NCI-H526 (cell line): ENCODE results near the gene SENP1.

Experiments
- DNase-seq, 2 experiments: peaks; one replicate each; lab custom pipeline; 2025; lab: John Stamatoyannopoulos, UW

SENP1 gene

GRCh38 chr12:48036818-48037217, 69.1 kb downstream of the SENP1 start:
- DNase-seq: no peak

DNA sequence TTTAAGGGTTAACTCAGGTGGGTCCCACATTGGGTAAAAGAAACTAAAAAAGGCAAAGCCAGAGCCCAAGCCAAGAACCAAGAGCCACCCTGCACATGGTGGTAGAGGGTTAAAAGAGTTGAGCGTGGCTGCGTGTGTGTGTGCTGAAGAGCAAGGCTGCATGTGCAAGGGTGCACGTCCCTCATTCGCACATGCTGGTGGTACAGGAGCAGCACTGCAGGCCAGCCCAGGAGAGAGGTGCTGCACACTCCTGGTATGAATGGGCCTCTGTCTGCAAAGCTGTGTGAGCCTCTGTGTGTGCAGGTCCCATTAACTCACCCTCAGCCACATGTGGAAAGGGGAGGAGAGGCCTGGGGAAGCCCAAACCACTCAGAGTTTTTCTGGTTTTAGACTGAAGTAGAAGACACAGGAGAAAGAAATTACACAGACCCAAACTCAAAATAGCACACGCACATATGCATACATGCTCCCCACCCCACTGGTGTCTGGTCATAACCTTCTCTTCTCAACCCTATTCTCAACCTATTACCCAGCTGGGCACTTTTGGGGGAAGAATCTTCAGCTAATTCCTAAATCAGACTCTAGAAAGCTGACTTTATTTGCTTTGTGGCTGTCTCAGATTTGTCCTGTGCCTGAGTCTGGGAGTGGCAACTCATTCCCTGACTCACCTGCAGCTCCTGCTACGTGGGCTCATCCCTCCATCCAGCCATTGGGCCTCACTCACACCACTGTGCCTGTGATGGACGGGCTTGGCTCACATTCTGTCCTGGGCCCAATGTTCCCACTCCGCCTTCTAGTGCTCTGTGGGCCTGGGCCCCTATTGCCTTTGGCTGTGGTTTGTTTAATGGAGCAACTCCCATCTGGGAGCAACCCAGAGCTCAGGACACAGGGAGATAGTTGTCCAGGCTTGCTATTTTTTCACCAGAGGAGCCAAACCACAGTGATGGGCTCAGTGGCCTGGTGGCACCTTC, 70.8 kb downstream of the SENP1 start:
- DNase-seq: peak in 1 of 2 experiments; percentile 24

- DNase-seq: no peak
Observed at GRCh38 chr12:48033451-48033850, 72.4 kb downstream of the SENP1 start.

DNA sequence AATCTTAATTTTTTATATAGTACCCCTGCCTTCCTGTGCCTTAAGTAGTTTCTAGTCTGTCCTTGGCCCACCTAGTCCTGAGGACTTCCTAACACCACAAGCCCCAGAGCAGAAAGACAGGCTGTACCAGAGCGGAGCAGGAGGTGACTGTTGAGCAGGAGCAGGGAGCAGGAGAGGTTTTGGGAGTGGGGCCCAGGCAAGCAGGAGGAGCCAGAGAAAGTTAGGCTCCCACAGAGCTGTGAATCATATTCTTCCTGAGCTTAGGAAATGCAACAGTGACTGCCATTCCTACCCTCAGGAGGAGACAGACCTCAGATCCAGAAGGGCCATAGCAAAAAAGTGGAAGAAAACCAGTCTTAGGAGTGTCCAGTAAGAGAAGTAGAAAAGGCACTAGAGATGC, 73.3 kb downstream of the SENP1 start:
- DNase-seq: no peak

DNA sequence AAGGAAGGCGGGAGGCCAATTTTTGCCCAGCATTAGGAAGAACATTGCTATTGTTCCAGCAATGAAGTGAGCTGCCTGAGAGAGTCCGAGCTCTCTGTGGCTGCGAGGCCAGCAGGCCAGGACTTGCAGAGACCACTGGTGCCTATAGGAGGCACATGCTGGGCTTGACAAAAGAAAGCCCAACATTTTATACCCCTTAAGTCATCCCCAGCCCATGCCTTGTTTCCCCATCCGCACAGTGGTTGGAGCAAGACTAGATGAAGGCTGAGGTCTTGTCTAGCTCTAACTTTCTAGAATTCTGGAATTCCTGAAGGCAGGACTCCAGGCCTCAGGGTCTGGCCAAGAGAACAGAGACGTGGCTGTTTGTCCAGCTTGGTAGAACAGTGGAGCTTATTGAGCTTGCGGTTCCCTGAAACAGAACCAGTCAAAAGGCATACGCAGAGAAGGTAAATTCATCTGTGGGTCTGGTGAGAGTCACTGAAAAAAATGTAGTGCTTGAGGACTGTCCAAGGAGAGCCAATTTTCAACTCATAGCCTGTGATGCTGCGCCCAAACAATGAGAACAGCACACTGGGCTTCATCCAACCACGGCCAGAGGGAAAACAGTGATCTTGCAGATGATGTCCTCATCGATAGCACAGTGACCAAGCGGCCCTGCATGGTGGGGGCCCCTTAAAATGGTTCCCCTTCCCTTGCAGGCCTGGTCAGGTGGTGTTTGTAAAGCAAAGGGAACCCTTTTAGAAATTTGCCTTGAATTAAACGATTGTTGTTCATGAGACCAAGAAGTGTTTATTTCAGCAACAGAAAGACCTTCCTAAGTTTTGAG, 74.5 kb downstream of the SENP1 start:
- no peak for DNase-seq

- DNase-seq: peak in 1 of 2 experiments; percentile 17
Observed at GRCh38 chr12:48030173-48030650, 75.7 kb downstream of the SENP1 start.

- DNase-seq: peak; percentile 50 to 55
Observed at GRCh38 chr12:48029491-48030172, 76.2 kb downstream of the SENP1 start.

GRCh38 chr12:48028541-48029431, 77.1 kb downstream of the SENP1 start:
- no peak for DNase-seq

DNA sequence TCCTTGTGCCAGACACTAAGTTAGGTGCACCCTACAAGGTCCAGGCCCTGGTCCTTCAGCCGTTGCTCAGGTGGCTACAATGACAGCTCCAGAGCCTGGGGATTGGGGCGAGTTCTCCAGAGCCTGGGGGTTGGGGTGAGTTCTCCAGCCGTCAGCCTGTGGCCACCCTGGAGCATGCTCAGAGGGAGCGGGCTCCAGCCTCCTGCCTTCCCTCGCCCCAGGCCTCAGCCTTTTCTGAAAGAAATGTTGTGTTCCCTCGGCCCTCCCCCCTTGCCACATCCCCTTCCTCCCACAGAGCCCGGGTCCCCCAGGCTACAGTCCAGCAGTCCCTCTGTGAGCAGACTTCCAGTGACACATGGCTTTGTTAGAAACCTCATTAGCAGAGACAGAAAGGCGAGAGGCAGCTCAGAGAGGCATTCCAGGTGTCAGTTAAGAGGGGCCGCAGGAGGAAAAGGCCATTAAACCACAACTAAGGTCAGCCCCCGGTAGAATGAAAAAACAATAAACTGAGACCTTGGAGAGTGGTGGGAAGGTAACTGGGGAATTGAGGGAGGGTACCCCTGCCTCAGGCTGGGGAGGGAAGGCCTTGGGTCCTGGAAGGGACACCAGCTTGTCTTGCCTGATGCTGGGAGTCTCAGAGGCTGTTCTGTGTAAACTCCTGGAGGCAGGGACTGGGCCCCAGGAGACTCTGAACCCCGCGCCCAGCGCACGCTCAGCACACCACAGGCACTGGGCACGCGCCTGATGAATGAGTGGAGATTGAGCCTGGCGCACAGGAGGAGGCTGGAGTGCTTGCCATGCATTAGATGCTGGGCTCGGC, 78.5 kb downstream of the SENP1 start:
- DNase-seq: no peak

DNA sequence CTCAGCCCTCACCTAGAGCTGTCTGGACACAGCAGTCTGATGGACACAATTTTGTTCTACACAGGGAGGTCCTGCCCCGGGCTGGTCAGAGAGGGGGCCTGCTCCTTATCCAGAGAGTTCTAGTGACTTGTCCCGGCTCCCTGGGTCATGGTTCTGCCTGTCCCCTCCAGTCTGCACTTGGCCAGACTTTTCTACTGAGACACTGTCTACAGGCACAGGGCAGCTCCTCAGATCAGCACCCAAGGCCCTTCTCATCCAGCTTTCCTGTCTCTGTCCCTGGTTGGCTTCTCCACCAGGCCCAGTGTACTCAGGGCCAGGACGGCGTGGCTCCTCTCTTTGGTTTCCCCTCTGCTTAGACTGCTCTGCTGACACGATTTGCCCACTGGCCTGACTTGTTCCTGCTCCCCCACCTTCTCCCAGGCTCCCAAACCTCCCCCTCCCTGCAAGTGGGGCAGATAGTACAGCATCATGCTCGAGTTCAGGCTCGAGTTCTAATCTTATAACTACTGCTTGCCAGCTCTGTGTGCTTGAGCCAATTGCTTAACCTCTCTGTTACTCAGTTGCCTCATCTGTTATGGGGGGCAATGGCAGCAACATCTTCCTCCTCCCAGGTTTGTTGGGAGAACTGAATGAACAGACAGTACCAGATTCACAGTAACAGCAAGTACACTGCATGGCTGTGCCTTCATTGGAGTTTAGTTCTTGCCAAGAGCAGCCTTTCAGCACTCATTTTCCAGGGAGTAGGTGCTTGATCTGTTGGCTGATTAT, 79.6 kb downstream of the SENP1 start:
- DNase-seq: no peak

GRCh38 chr12:48025281-48025680, 80.6 kb downstream of the SENP1 start:
- no peak for DNase-seq

GRCh38 chr12:48024735-48025134, 81.1 kb downstream of the SENP1 start:
- no peak for DNase-seq

- DNase-seq: peak in 1 of 2 experiments; percentile 19
Observed at GRCh38 chr12:48023386-48023785, 82.5 kb downstream of the SENP1 start.

- peak in 1 of 2 experiments; percentile 16 for DNase-seq
Observed at GRCh38 chr12:48022676-48023385, 83.0 kb downstream of the SENP1 start.

- no peak for DNase-seq
Observed at GRCh38 chr12:48022180-48022521, 83.7 kb downstream of the SENP1 start.

DNA sequence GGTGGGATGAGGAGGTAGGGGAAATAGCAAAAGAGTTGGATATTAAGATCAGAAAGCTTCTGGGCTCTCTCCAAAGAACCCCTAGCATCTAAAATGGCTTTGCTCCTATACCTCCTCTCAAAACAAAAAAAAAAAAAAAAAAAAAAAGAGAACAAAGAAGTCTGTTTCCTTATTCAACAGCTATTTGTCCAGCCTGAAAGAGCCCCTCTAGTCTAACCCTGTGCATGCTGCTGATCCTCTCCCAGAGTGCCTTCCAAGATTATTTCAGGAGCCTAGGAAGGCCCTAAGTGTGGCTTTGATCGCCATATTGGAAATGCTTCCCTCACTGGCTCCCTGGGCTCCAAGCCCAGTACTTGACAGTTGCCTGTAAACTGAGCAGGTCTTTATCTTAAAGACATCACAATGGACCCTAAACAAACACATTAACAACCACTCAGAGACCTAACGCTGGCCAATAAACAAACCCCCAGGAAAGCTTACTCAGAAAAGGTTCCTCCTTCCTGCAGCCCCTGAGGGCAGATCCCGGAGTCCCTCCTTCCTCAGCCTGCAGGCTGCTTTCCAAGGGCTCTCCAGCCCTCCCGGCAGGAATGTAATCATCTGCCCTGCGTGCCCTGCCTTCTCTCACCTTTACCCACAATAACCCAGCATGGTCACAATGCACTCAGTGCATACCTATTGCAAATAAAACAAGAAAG, 84.2 kb downstream of the SENP1 start:
- no peak for DNase-seq

- DNase-seq: no peak
Observed at GRCh38 chr12:48019639-48020265, 86.1 kb downstream of the SENP1 start.

DNA sequence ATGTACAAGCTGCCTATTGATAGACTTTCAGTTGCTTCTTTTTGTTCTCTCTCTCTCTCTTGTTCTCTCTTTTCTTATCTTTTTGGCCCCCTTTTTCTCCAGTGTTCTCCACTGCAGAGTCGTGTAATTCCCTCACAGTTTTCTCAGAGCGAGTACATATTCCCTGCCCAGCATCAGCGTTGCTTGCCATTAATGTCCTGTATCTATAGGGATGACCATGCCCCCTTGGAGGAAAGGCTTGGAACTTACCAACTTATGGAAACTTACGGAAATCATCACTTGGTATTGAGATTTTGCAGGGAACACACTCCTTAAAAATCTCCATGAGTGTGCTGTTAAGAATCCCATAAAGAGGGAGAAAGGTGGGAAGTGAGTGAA, 87.3 kb downstream of the SENP1 start:
- DNase-seq: no peak
